Measurements from ENCODE around the gene GABRG2. TPM values are rescaled to one million over a fixed set of nuclear protein-coding genes. Genes with fewer than 3 reads are reported as not detected.

GABRG2 gene
- total and polyA plus RNA-seq, 2 experiments from 2014 or later = 3.5 to 5.3 TPM

GRCh38 chr5:162068936-162069335 is 1.4 kb downstream of the GABRG2 start:
- H4K20me1 ChIP-seq (replicated peaks; ENCODE audit: insufficient read depth) = 0 out of 2 replicates have a peak, but pooled peaks cover 4% of the 10 kb centered on the region
- no peaks in the 10 kb centered on the region for H3K27me3 ChIP-seq (ENCODE audit: insufficient read depth)
- ATAC-seq (no peak), DNase-seq (ENCODE audit: low spot score) (no peak)
- no peak overlapping the region for H3K27ac ChIP-seq (ENCODE audit: low read depth)
- peaks cover 5% of the 10 kb centered on the region for H3K27me3 Mint-ChIP-seq (ENCODE audit: insufficient read depth, low read depth, poor library complexity)
- H3K36me3 Mint-ChIP-seq (ENCODE audit: low read depth) = no peaks in the 10 kb centered on the region
- no peak overlapping the region for H3K4me2 ChIP-seq
- no peaks in the 10 kb centered on the region for H3K9me2 ChIP-seq (ENCODE audit: insufficient read depth)
- H3K27ac Mint-ChIP-seq = no peak overlapping the region
- H3K36me3 ChIP-seq (ENCODE audit: insufficient read depth) = no peaks in the 10 kb centered on the region
- peaks cover 22% of the 10 kb centered on the region for H3K4me1 Mint-ChIP-seq
- H3K4me3 ChIP-seq = peak overlapping the region; percentile 84; the same call in 1 of the 2 replicates
- H2AFZ ChIP-seq = no peak overlapping the region
- H3F3A ChIP-seq (replicated peaks; ENCODE audit: low read depth) = no peaks in the 10 kb centered on the region
- TF ChIP-seq CTCF (conservative IDR thresholded peaks at IDR 0.05; ENCODE audit: low read depth in 2 of 2) (no peak), NANOG (IDR thresholded peaks at IDR 0.05; ENCODE audit: borderline replicate concordance) (no peak), EZH2 (IDR thresholded peaks at IDR 0.05; ENCODE audit: low read depth, unreplicated experiment) (no peak), ZNF114 (CRISPR knock-in tag; IDR thresholded peaks at IDR 0.05) (no peak), EZH2phosphoT487 (IDR thresholded peaks at IDR 0.05; ENCODE audit: unreplicated experiment) (no peak), STAT1 (IDR thresholded peaks at IDR 0.05; ENCODE audit: unreplicated experiment) (no peak), POLR2AphosphoS5 (IDR thresholded peaks at IDR 0.05; ENCODE audit: low read depth) (no peak), CREB1 (CRISPR knock-in tag; IDR thresholded peaks at IDR 0.05; ENCODE audit: low read depth) (no peak), REST (IDR thresholded peaks at IDR 0.05; ENCODE audit: unreplicated experiment) (no peak), ZNF462 (CRISPR knock-in tag; IDR thresholded peaks at IDR 0.05) (no peak), JUNB (IDR thresholded peaks at IDR 0.05; ENCODE audit: unreplicated experiment) (no peak), ZNF331 (CRISPR knock-in tag; IDR thresholded peaks at IDR 0.05; ENCODE audit: low read depth) (no peak)
- TF ChIP-seq, protein P1, sequence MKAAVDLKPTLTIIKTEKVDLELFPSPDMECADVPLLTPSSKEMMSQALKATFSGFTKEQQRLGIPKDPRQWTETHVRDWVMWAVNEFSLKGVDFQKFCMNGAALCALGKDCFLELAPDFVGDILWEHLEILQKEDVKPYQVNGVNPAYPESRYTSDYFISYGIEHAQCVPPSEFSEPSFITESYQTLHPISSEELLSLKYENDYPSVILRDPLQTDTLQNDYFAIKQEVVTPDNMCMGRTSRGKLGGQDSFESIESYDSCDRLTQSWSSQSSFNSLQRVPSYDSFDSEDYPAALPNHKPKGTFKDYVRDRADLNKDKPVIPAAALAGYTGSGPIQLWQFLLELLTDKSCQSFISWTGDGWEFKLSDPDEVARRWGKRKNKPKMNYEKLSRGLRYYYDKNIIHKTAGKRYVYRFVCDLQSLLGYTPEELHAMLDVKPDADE (IDR thresholded peaks at IDR 0.05) = no peak
- H3K79me2 ChIP-seq (replicated peaks; ENCODE audit: insufficient read depth) = no peaks in the 10 kb centered on the region
- H3K4me3 Mint-ChIP-seq = no peak overlapping the region; the same call in 2 of the 3 replicates
- peaks cover 13% of the 10 kb centered on the region for H3K4me1 ChIP-seq (ENCODE audit: insufficient read depth)
- no peaks in the 10 kb centered on the region; the same call in 2 of the 3 replicates for H3K9me3 Mint-ChIP-seq

Data from GM23338 (cell line).